ENCODE results near the gene LRMDA. TPM values are rescaled to one million over a fixed set of nuclear protein-coding genes. Genes with fewer than 3 reads are reported as not detected.

Gene LRMDA
- polyA plus RNA-seq, 1 donor from 2014 or later, result not detected

DNA sequence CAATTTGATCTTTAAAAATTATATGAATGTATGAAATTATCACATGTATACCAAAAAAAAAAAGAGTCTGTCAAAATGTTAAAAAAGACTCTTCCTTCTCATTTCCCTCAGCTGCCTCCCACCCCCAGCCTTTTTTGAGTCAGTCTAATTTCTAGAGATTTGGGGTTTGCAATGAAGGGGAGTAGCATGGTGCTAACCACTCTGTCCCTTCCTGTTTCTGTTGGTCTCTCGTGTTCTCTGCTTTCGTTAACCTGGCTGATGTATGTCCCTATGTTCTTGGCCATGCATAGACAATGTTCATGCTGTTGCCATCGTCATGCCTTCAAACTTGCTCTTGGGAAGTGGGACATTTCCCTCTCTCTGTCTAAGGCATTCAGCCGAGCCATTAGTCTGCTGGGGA is 474.1 kb downstream of the LRMDA start:
- no peaks in the 10 kb centered on the region for H3K36me3 Mint-ChIP-seq
- no peak overlapping the region for H3K27ac Mint-ChIP-seq
- no peaks in the 10 kb centered on the region for H3K4me1 Mint-ChIP-seq
- no peak overlapping the region for H3K4me3 Mint-ChIP-seq
- peaks cover 0 to 2% (median 0%) of the 10 kb centered on the region in 3 donors for H3K9me3 Mint-ChIP-seq
- peaks cover 5% of the 10 kb centered on the region for H3K27me3 Mint-ChIP-seq

- H3K4me3 Mint-ChIP-seq, result no peak overlapping the region
- no peak overlapping the region for H3K27ac Mint-ChIP-seq
- no peaks in the 10 kb centered on the region for H3K4me1 Mint-ChIP-seq
- H3K9me3 Mint-ChIP-seq, result no peaks in the 10 kb centered on the region
- no peaks in the 10 kb centered on the region for H3K36me3 Mint-ChIP-seq
- H3K27me3 Mint-ChIP-seq, result peaks cover 7% of the 10 kb centered on the region
These were observed 478.6 kb downstream of the LRMDA start for GRCh38 chr10:75910032-75910431.

DNA sequence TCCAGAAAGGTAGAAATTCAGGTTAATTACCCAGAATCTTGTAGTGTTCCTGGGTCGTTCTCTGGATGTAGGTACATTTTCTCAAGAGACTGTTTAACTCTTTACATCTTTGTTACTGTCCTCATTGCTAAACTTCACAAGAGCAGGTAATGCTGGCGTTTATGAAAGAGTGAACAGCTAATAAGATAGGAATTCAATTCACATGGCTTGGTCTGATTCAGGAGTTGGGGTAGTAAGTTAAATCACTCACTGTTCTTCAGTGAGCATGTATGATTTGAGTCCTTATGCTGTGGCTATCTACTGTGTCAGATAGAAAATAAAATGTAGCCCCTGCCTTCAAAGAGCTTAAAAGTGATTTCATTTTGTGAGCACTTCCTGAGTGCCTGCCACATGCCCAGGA is 480.0 kb downstream of the LRMDA start:
- Mint-ChIP-seq H3K4me1 (no peaks in the 10 kb centered on the region), H3K4me3 (no peak overlapping the region), H3K27me3 (peaks cover 4% of the 10 kb centered on the region), H3K27ac (no peak overlapping the region), H3K36me3 (no peaks in the 10 kb centered on the region), H3K9me3 (peaks cover 0 to 2% (median 0%) of the 10 kb centered on the region in 3 donors)

DNA sequence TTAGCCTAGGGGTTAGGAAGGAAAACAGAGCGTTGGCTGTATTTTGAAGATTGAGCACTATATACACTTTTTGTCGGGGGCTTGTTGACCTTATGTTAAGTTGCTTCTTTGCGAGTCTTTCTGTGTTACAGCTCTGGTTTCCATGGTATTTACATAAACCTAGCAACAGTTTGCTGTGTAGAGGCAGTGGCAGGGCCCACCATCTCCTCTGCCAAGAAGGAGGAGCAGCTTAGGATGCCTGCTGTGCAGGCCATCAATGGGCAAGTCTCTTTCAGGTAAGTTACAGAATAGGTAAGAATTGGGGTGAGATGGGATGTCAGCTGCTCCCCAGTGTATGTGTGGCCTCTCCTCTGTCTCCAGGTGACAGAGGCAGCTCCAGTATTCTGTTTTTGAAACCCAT is 485.5 kb downstream of the LRMDA start:
- Mint-ChIP-seq H3K9me3 (peaks cover 0 to 2% (median 0%) of the 10 kb centered on the region in 3 donors), H3K27me3 (peaks cover 2% of the 10 kb centered on the region), H3K27ac (no peak overlapping the region), H3K4me3 (no peak overlapping the region), H3K4me1 (no peaks in the 10 kb centered on the region), H3K36me3 (peaks cover 4% of the 10 kb centered on the region)

DNA sequence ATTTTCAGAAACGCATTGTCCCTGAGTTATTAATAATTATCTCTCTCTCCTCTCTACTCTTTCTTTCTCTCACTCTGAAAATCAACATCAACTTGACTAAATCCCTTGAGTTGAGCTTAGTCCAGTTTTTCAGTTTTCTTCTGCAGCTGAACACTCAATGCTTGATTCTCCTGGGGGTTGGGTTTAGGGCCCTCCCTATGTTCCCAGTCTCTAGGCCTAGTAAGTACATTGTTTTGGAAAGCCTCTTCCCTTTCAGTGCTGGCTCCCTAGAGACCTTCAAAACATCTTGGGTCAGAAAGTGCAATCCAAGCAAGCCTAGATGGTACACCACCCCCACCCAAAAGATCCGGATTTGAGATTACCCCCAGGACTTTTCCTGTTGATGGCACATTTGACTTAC is 488.5 kb downstream of the LRMDA start:
- peaks cover 4% of the 10 kb centered on the region for H3K36me3 Mint-ChIP-seq
- H3K4me1 Mint-ChIP-seq, result no peaks in the 10 kb centered on the region
- no peak overlapping the region for H3K4me3 Mint-ChIP-seq
- peaks cover 0 to 3% (median 2%) of the 10 kb centered on the region in 3 donors for H3K9me3 Mint-ChIP-seq
- H3K27ac Mint-ChIP-seq, result no peak overlapping the region
- H3K27me3 Mint-ChIP-seq, result peaks cover 4% of the 10 kb centered on the region

DNA sequence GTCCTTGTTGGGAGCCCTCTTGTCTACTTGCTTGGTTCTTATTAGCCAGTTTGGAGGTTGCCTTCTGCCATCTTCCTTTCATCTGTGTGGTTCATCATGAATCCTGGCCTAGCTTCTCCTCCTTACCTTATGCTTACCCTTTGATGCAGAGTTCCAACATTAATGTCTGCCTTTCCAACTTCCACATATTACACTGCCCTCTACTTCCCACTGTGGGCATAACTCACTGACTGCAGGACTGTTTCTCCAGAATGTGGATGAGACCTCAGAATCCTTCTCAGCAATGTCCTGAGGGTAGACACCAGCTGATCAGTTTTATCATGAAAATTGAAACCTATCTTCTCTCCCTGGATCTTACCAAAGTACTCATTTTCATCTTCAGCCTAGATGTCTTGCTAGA is 491.0 kb downstream of the LRMDA start:
- Mint-ChIP-seq H3K36me3 (peaks cover 5% of the 10 kb centered on the region), H3K27me3 (peaks cover 4% of the 10 kb centered on the region), H3K4me3 (no peak overlapping the region), H3K9me3 (peaks cover 0 to 3% (median 0%) of the 10 kb centered on the region in 3 donors), H3K27ac (no peak overlapping the region), H3K4me1 (no peaks in the 10 kb centered on the region)

DNA sequence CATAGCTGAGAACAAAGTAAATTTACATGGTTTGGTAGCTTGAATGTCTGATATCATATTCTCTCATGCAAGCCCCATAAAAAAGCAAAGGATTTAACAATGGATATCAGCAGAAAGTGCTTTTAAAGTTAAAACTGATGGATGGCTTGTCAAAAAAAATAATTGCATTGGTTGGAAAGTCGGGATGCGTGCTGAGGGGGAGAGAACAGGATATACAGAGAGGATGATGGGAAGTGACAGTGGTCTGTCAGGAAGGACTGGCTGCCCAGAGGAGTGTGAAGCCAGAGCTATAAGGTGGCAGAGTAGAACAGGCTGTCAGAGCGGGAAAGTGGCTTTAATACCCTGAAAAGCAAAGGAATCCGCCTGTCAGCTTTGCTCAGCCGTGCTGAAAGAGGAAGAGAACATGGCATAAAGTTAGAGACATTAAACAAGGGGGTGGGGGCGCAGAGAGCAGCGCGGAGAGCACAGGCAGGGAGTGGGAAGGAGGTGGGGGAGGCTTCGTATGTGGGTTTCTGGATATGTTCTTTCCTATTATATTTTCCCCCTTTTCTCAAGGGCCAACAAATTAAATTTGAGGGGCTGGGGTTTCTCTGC is 493.0 kb downstream of the LRMDA start:
- Mint-ChIP-seq H3K9me3 (peaks cover 0 to 3% (median 0%) of the 10 kb centered on the region in 3 donors), H3K27ac (no peak overlapping the region), H3K36me3 (peaks cover 2% of the 10 kb centered on the region), H3K4me3 (no peak overlapping the region), H3K4me1 (no peaks in the 10 kb centered on the region), H3K27me3 (peaks cover 4% of the 10 kb centered on the region)

GRCh38 chr10:75925999-75926398 is 494.6 kb downstream of the LRMDA start:
- Mint-ChIP-seq H3K4me1 (no peaks in the 10 kb centered on the region), H3K27me3 (peaks cover 4% of the 10 kb centered on the region), H3K4me3 (no peak overlapping the region), H3K9me3 (peaks cover 0 to 3% (median 0%) of the 10 kb centered on the region in 3 donors), H3K36me3 (peaks cover 2% of the 10 kb centered on the region), H3K27ac (no peak overlapping the region)

GRCh38 chr10:75926763-75927162 is 495.3 kb downstream of the LRMDA start:
- no peak overlapping the region for H3K27ac Mint-ChIP-seq
- peaks cover 2% of the 10 kb centered on the region for H3K36me3 Mint-ChIP-seq
- no peak overlapping the region for H3K4me3 Mint-ChIP-seq
- peaks cover 0 to 3% (median 0%) of the 10 kb centered on the region in 3 donors for H3K9me3 Mint-ChIP-seq
- H3K4me1 Mint-ChIP-seq, result no peaks in the 10 kb centered on the region
- H3K27me3 Mint-ChIP-seq, result peaks cover 6% of the 10 kb centered on the region

GRCh38 chr10:75928231-75928630 is 496.8 kb downstream of the LRMDA start:
- Mint-ChIP-seq H3K27ac (no peak overlapping the region), H3K9me3 (peaks cover 0 to 3% (median 0%) of the 10 kb centered on the region in 3 donors), H3K36me3 (peaks cover 2% of the 10 kb centered on the region)

GRCh38 chr10:75929630-75930161 is 498.3 kb downstream of the LRMDA start:
- no peaks in the 10 kb centered on the region for H3K4me1 Mint-ChIP-seq
- H3K4me3 Mint-ChIP-seq, result no peak overlapping the region
- H3K36me3 Mint-ChIP-seq, result peaks cover 2% of the 10 kb centered on the region
- H3K27me3 Mint-ChIP-seq, result peaks cover 2% of the 10 kb centered on the region
- no peak overlapping the region for H3K27ac Mint-ChIP-seq
- H3K9me3 Mint-ChIP-seq, result no peaks in the 10 kb centered on the region

More at GRCh38 chr10:75928231-75928630, 496.8 kb downstream of the LRMDA start:
- Mint-ChIP-seq H3K27me3 (peaks cover 6% of the 10 kb centered on the region), H3K4me3 (no peak overlapping the region), H3K4me1 (no peaks in the 10 kb centered on the region)

DNA sequence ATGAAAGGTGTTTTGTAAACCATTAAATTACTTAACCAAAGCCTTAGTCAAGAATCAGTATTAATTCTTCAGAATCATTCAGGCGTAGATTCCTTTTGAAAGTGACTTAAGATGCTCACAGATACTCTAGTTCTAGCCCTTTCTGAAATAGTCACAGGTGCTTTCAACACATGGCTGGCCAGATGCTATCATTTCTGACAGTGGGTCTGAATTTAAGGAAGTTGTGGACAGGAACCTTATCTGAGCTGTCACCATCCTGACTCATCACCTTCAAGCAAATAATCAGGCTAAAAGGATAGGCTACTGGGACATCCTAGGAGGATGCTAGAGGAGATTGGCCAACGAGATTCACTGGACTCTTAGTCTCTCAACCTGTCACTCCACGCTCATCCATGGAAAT is 501.5 kb downstream of the LRMDA start:
- peaks cover 0 to 2% (median 0%) of the 10 kb centered on the region in 3 donors for H3K9me3 Mint-ChIP-seq
- H3K4me3 Mint-ChIP-seq, result no peak overlapping the region
- no peaks in the 10 kb centered on the region for H3K36me3 Mint-ChIP-seq
- no peaks in the 10 kb centered on the region for H3K4me1 Mint-ChIP-seq
- H3K27ac Mint-ChIP-seq, result no peak overlapping the region
- peaks cover 2% of the 10 kb centered on the region for H3K27me3 Mint-ChIP-seq

- H3K4me3 Mint-ChIP-seq, result no peak overlapping the region
- peaks cover 2% of the 10 kb centered on the region for H3K27me3 Mint-ChIP-seq
- H3K27ac Mint-ChIP-seq, result no peak overlapping the region
- no peaks in the 10 kb centered on the region for H3K4me1 Mint-ChIP-seq
- H3K36me3 Mint-ChIP-seq, result no peaks in the 10 kb centered on the region
- H3K9me3 Mint-ChIP-seq, result peaks cover 0 to 3% (median 0%) of the 10 kb centered on the region in 3 donors
These were observed 503.8 kb downstream of the LRMDA start for GRCh38 chr10:75935240-75935639.

DNA sequence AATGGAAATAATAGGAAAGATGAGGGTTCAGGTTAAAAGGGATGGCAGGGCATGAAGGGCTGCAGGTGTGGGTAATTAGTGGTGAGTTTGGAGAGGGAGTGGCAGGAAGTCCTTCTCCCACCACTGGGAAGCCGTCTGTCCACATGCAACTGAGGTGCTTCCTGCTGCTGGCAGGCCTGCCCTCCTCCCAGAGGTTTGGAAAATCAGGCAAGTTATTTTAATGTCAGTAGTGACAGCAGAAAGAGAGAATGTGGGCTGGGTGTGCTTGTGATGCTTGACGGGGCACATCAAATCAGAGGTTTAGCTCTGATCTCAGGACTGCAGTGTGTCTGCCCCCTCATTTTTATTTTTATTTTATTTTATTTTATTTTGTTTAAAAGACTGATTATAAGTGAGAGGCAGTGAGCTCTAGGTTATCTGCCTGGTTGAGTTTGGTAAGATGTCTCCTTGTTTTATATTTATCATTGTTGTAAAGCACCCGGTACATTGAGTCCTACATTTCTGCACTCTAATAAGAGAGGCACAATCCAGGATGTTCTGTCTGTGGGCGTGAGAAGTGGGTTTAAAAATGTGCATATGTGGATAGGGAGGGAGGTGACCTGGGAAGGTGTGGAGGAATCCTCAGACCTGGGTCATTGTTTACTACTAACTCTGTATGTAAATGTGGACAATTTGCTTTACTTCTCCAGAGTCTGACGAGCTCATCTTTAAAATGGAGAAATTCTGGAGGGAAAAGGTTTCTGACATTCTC is 504.4 kb downstream of the LRMDA start:
- no peaks in the 10 kb centered on the region for H3K36me3 Mint-ChIP-seq
- H3K27ac Mint-ChIP-seq, result no peak overlapping the region
- peaks cover 0 to 3% (median 0%) of the 10 kb centered on the region in 3 donors for H3K9me3 Mint-ChIP-seq
- H3K4me1 Mint-ChIP-seq, result no peaks in the 10 kb centered on the region
- no peak overlapping the region for H3K4me3 Mint-ChIP-seq
- H3K27me3 Mint-ChIP-seq, result peaks cover 2% of the 10 kb centered on the region

DNA sequence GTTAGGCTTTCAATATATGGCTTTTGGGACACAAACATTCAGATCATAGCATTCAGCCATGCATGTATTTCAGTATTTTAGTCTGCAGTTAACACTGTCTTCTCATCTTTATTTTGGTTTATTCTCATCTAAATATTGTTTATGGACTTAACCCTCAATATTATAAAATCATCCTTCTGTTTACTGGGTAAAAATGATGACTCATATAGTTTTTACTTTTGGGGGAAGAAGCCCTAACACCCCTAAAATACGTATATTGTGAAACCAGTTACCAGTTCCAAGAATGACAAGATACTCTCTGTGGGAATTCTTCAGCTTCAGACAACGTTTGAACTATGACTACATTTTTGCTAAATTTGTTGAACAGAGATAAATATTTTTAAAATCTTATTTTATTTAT is 505.4 kb downstream of the LRMDA start:
- no peak overlapping the region for H3K27ac Mint-ChIP-seq
- H3K27me3 Mint-ChIP-seq, result no peaks in the 10 kb centered on the region
- H3K36me3 Mint-ChIP-seq, result no peaks in the 10 kb centered on the region
- H3K9me3 Mint-ChIP-seq, result peaks cover 0 to 3% (median 0%) of the 10 kb centered on the region in 3 donors
- no peaks in the 10 kb centered on the region for H3K4me1 Mint-ChIP-seq
- no peak overlapping the region for H3K4me3 Mint-ChIP-seq

All from IgD-negative memory B cell (primary cell).